ENCODE results near the gene NEURL4. TPM values are rescaled to one million over a fixed set of nuclear protein-coding genes. Genes with fewer than 3 reads are reported as not detected.
"Not testable (repeated sequence)": the region's sequence is repeated elsewhere in the genome, so short reads cannot be mapped to it uniquely, and the experiment has no call there.

The NEURL4 gene
- total RNA-seq, 4 donors from 2014 or later = 12.4 to 64.7 (median 34.1) TPM

- H3K4me3 ChIP-seq = no peak within 1 kb of the TSS
Measured at GRCh38 chr17:7336240-7337175, 7.4 kb upstream of the NEURL4 start, which contains the start of gene ACAP1. Gene ACAP1, plus strand, starts transcription at chr17:7336529. Its CDS starts 206 bp downstream, at chr17:7336735.

GRCh38 chr17:7335765-7336164 lies 6.6 kb upstream of the NEURL4 start:
- H3K36me3 ChIP-seq; DNase-seq; H3K27me3 ChIP-seq; intact Hi-C loops (cut with DNase I; ENCODE audit: low total_unique reads); H3K9me3 ChIP-seq; H3K4me3 ChIP-seq; H3K27ac ChIP-seq; H3K4me1 ChIP-seq: not testable (repeated sequence)

More at GRCh38 chr17:7336240-7337175, 7.4 kb upstream of the NEURL4 start, which contains the start of gene ACAP1:
- TF ChIP-seq CTCF (IDR thresholded peaks at IDR 0.05) = no peak
- TF ChIP-seq POLR2A (IDR thresholded peaks at IDR 0.05) = no peak
- DNase-seq = no peak
- intact Hi-C loops (cut with DNase I; ENCODE audit: low total_unique reads) = no loop called here
- Histone ChIP-seq H3K27ac (no peak within 1 kb of the TSS), H3K27me3 (no peaks in the 10 kb centered on the region), H3K4me1 (no peaks in the 10 kb centered on the region), H3K9me3 (no peaks in the 10 kb centered on the region), H3K36me3 (no peaks in the 10 kb centered on the region)

- TF ChIP-seq CTCF (IDR thresholded peaks at IDR 0.05) (no peak), POLR2A (IDR thresholded peaks at IDR 0.05) (no peak)
- Histone ChIP-seq H3K27ac (no peak overlapping the region), H3K27me3 (no peaks in the 10 kb centered on the region), H3K9me3 (no peaks in the 10 kb centered on the region), H3K4me3 (no peak overlapping the region), H3K36me3 (no peaks in the 10 kb centered on the region), H3K4me1 (no peaks in the 10 kb centered on the region)
- DNase-seq = peak in 1 of 2 donors; percentile 13
- intact Hi-C loops (cut with DNase I; ENCODE audit: low total_unique reads) = no loop called here
Measured at GRCh38 chr17:7334938-7335538, 5.9 kb upstream of the NEURL4 start.

GRCh38 chr17:7332600-7333069 lies 3.5 kb upstream of the NEURL4 start:
- H3K36me3 ChIP-seq; intact Hi-C loops (cut with DNase I; ENCODE audit: low total_unique reads); H3K27me3 ChIP-seq; H3K9me3 ChIP-seq; H3K4me3 ChIP-seq; H3K4me1 ChIP-seq: not testable (repeated sequence)
- peak overlapping the region; percentile 9 to 34 for H3K27ac ChIP-seq
- DNase-seq = peak in 1 of 2 donors; percentile 26

GRCh38 chr17:7332111-7332510 lies 3.0 kb upstream of the NEURL4 start:
- DNase-seq = no peak
- Histone ChIP-seq H3K27ac (peak overlapping the region; percentile 9 to 34), H3K36me3 (no peaks in the 10 kb centered on the region), H3K4me1 (no peaks in the 10 kb centered on the region), H3K27me3 (no peaks in the 10 kb centered on the region), H3K9me3 (no peaks in the 10 kb centered on the region), H3K4me3 (no peak overlapping the region)
- intact Hi-C loops (cut with DNase I; ENCODE audit: low total_unique reads) = no loop called here
- TF ChIP-seq POLR2A (IDR thresholded peaks at IDR 0.05) (no peak), CTCF (IDR thresholded peaks at IDR 0.05) (no peak)

GRCh38 chr17:7330638-7331015 lies 1.5 kb upstream of the NEURL4 start:
- no peak for DNase-seq
- H3K4me1 ChIP-seq = no peaks in the 10 kb centered on the region
- H3K36me3 ChIP-seq = no peaks in the 10 kb centered on the region
- intact Hi-C loops (cut with DNase I; ENCODE audit: low total_unique reads) = no loop called here
- no peaks in the 10 kb centered on the region for H3K9me3 ChIP-seq
- no peaks in the 10 kb centered on the region for H3K27me3 ChIP-seq
- peak overlapping the region; percentile 88 to 95 for H3K27ac ChIP-seq
- H3K4me3 ChIP-seq = peak overlapping the region; percentile 57 to 65
- TF ChIP-seq CTCF (IDR thresholded peaks at IDR 0.05) (no peak), POLR2A (IDR thresholded peaks at IDR 0.05) (no peak)
